GM12878 (cell line): ENCODE results near the gene BMI1. TPM values are rescaled to one million over a fixed set of nuclear protein-coding genes. Genes with fewer than 3 reads are reported as not detected.
A peak's percentile ranks its signal among the peaks of the same experiment; 100 is the strongest.

ENCODE experiments used
- CBX5 ChIP-seq: sonication (generic); IDR thresholded peaks from 2 replicates; pipeline ENCODE4 v1.6.1; 2016; ENCODE audit warnings: low read depth, moderate library complexity, mild to moderate bottlenecking, inconsistent platforms
- CEBPB ChIP-seq, 2 experiments: fragments of 150-350 bp in 1 of 2; IDR thresholded peaks; 2 replicates each; pipeline ENCODE4 v1.6.1; 2012 to 2014; ENCODE audit warnings: low read depth in 2 of 2, low read length in 2 of 2, borderline replicate concordance in 1 of 2, inconsistent platforms in 1 of 2
- CREB1 ChIP-seq: IDR thresholded peaks from 2 replicates; pipeline ENCODE4 v1.6.1; 2012; ENCODE audit warnings: low read depth, mild to moderate bottlenecking, inconsistent platforms
- FOXK2 ChIP-seq: fragments of 450-650 bp; IDR thresholded peaks from 2 replicates; pipeline ENCODE4 v1.6.1; 2017; ENCODE audit warnings: mild to moderate bottlenecking, moderate library complexity
- GABPA ChIP-seq: IDR thresholded peaks from 2 replicates; pipeline ENCODE4 v1.6.1; 2014; ENCODE audit warnings: antibody characterized with exemption, low read depth, mild to moderate bottlenecking, inconsistent platforms
- HDAC6 ChIP-seq: fragments of 200-600 bp; sonication (generic); IDR thresholded peaks from one replicate; pipeline ENCODE4 v1.8.0; 2017; ENCODE audit warnings: antibody characterized with exemption; ENCODE audit not compliant: unreplicated experiment
- KDM1A ChIP-seq: fragments of 200-600 bp; sonication (generic); IDR thresholded peaks from 2 replicates; pipeline ENCODE4 v1.6.1; 2016; ENCODE audit warnings: borderline replicate concordance
- KLF5 ChIP-seq: fragments of 450-650 bp; IDR thresholded peaks from 2 replicates; pipeline ENCODE4 v1.6.1; 2014; ENCODE audit warnings: mild to moderate bottlenecking; ENCODE audit not compliant: partially characterized antibody
- NFYA ChIP-seq: IDR thresholded peaks from 2 replicates; pipeline ENCODE4 v1.6.1; 2011; ENCODE audit warnings: low read depth, mild to moderate bottlenecking, low read length, improper control_type of control experiment, borderline replicate concordance
- RAD21 ChIP-seq: IDR thresholded peaks from 2 replicates; pipeline ENCODE4 v1.6.1; 2011; ENCODE audit warnings: mild to moderate bottlenecking, low read depth, low read length, moderate library complexity; ENCODE audit not compliant: insufficient read depth
- SIN3A ChIP-seq: IDR thresholded peaks from 2 replicates; pipeline ENCODE4 v1.6.1; 2012; ENCODE audit warnings: low read depth, low read length, improper control_type of control experiment
- SMC3 ChIP-seq: IDR thresholded peaks from 2 replicates; pipeline ENCODE4 v1.6.1; 2011; ENCODE audit warnings: low read length, improper control_type of control experiment, borderline replicate concordance
- polyA plus RNA-seq, 11 experiments: library from polyadenylated mRNA; depleted of rRNA in 4 of 11; unstranded in 6 of 11; stranded (reverse) in 5 of 11; fragments of >200 nt; fragmentation: Nextera tagmentation in 4 of 11; fragmentation: Illumina TruSeq in 1 of 11; extraction: Ambion mirVana in 4 of 11; extraction: Trizol in 1 of 11; gene quantifications; 1 replicate in 1 of 11; 2 replicates in 10 of 11; pipeline versions ENCODE4 v1.2.1 to v1.2.3, GENCODE V29; 2011 to 2016; ENCODE audit warnings: inconsistent platforms in 2 of 11, missing spikeins in 2 of 11, low read depth in 1 of 11
- total RNA-seq, 4 experiments: library from RNA; depleted of rRNA in 3 of 4; stranded (reverse); fragments of >200 nt in 3 of 4; fragmentation: Illumina TruSeq in 1 of 4; extraction: Trizol in 1 of 4; gene quantifications; 2 replicates each; pipeline versions ENCODE4 v1.2.1 to v1.2.3, GENCODE V29; 2013 to 2021
- TF ChIP-seq, protein P1 (sequence below): IDR thresholded peaks from 2 replicates; pipeline ENCODE4 v1.6.1; 2011; ENCODE audit warnings: borderline replicate concordance, low read depth, mild to moderate bottlenecking, moderate library complexity, low read length; ENCODE audit not compliant: insufficient read depth, poor library complexity, severe bottlenecking
- TF ChIP-seq, protein P2 (sequence below): fragments of 450-650 bp; IDR thresholded peaks from 2 replicates; pipeline ENCODE4 v1.6.1; 2017; ENCODE audit warnings: low read depth, mild to moderate bottlenecking, moderate library complexity
- TF ChIP-seq, protein P3 (sequence below): fragments of 450-650 bp; IDR thresholded peaks from 2 replicates; pipeline ENCODE4 v1.6.1; 2014; ENCODE audit warnings: mild to moderate bottlenecking
- TF ChIP-seq, protein P4 (sequence below), 3 experiments: IDR thresholded peaks in 2 of 3; conservative IDR thresholded peaks in 1 of 3; 2 replicates each; pipeline ENCODE4 v1.5.1; 2011; ENCODE audit warnings: low read depth in 3 of 3, low read length in 3 of 3, mild to moderate bottlenecking in 3 of 3, control low read depth in 2 of 3, moderate library complexity in 2 of 3, inconsistent platforms in 1 of 3, mixed read lengths in 1 of 3; ENCODE audit not compliant: control insufficient read depth in 2 of 3, insufficient read depth in 1 of 3; ENCODE audit errors: extremely low read depth in 1 of 3
- TF ChIP-seq, protein P5 (sequence below): fragments of 450-650 bp; formaldehyde crosslinking; IDR thresholded peaks from 2 replicates; pipeline ENCODE4 v1.4.0; 2020; ENCODE audit warnings: mild to moderate bottlenecking, moderate library complexity

The BMI1 gene
- total and polyA plus RNA-seq, 10 of the 15 experiments (the other 5 are each of a cell fraction or from before 2014, with no cell fraction given): 8.0 to 49.7 (median 25.8) TPM

DNA sequence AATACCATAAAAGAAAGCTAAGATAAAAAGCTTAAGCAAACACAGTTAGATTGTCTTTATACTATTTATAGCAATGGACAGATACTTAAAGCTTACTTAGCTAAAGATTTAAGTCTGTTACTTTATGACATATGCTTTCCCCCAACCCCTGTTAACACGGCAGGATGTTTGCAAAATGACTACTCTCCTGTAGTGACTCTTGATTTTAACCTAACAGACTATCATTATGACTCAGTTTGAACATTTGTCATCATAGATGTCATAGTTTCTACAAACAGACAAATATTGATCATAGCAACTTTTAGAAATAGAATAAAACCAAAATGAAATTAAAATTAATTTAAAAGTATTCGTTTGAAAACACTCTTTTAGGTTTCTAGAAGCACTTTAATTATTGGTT, 12.5 kb upstream of the BMI1 start (continued):
- TF ChIP-seq, protein P1, sequence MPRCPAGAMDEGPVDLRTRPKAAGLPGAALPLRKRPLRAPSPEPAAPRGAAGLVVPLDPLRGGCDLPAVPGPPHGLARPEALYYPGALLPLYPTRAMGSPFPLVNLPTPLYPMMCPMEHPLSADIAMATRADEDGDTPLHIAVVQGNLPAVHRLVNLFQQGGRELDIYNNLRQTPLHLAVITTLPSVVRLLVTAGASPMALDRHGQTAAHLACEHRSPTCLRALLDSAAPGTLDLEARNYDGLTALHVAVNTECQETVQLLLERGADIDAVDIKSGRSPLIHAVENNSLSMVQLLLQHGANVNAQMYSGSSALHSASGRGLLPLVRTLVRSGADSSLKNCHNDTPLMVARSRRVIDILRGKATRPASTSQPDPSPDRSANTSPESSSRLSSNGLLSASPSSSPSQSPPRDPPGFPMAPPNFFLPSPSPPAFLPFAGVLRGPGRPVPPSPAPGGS: peak; percentile 83
- TF ChIP-seq NFYA: no peak
- TF ChIP-seq, protein P2, sequence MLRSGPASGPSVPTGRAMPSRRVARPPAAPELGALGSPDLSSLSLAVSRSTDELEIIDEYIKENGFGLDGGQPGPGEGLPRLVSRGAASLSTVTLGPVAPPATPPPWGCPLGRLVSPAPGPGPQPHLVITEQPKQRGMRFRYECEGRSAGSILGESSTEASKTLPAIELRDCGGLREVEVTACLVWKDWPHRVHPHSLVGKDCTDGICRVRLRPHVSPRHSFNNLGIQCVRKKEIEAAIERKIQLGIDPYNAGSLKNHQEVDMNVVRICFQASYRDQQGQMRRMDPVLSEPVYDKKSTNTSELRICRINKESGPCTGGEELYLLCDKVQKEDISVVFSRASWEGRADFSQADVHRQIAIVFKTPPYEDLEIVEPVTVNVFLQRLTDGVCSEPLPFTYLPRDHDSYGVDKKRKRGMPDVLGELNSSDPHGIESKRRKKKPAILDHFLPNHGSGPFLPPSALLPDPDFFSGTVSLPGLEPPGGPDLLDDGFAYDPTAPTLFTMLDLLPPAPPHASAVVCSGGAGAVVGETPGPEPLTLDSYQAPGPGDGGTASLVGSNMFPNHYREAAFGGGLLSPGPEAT: no peak
- TF ChIP-seq, protein P3, sequence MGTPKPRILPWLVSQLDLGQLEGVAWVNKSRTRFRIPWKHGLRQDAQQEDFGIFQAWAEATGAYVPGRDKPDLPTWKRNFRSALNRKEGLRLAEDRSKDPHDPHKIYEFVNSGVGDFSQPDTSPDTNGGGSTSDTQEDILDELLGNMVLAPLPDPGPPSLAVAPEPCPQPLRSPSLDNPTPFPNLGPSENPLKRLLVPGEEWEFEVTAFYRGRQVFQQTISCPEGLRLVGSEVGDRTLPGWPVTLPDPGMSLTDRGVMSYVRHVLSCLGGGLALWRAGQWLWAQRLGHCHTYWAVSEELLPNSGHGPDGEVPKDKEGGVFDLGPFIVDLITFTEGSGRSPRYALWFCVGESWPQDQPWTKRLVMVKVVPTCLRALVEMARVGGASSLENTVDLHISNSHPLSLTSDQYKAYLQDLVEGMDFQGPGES: no peak
- TF ChIP-seq CEBPB (IDR thresholded peaks at IDR 0.05; ENCODE audit: borderline replicate concordance in 1 of 2, low read depth in 2 of 2, low read length in 2 of 2): peak in 1 of 2 experiments; percentile 79; a peak in 1 of 4 replicates
- no peak for TF ChIP-seq SIN3A
- TF ChIP-seq FOXK2: no peak
- TF ChIP-seq KLF5: no peak
- TF ChIP-seq KDM1A: no peak
- no peak for TF ChIP-seq RAD21
- TF ChIP-seq, protein P4, sequence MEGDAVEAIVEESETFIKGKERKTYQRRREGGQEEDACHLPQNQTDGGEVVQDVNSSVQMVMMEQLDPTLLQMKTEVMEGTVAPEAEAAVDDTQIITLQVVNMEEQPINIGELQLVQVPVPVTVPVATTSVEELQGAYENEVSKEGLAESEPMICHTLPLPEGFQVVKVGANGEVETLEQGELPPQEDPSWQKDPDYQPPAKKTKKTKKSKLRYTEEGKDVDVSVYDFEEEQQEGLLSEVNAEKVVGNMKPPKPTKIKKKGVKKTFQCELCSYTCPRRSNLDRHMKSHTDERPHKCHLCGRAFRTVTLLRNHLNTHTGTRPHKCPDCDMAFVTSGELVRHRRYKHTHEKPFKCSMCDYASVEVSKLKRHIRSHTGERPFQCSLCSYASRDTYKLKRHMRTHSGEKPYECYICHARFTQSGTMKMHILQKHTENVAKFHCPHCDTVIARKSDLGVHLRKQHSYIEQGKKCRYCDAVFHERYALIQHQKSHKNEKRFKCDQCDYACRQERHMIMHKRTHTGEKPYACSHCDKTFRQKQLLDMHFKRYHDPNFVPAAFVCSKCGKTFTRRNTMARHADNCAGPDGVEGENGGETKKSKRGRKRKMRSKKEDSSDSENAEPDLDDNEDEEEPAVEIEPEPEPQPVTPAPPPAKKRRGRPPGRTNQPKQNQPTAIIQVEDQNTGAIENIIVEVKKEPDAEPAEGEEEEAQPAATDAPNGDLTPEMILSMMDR (IDR thresholded peaks at IDR 0.05 in 2 of 3, conservative IDR thresholded peaks at IDR 0.05 in 1 of 3; ENCODE audit: control insufficient read depth in 2 of 3, extremely low read depth in 1 of 3, insufficient read depth in 1 of 3, low read depth in 3 of 3, low read length in 3 of 3): no peak
- no peak for TF ChIP-seq SMC3
- TF ChIP-seq, protein P5, sequence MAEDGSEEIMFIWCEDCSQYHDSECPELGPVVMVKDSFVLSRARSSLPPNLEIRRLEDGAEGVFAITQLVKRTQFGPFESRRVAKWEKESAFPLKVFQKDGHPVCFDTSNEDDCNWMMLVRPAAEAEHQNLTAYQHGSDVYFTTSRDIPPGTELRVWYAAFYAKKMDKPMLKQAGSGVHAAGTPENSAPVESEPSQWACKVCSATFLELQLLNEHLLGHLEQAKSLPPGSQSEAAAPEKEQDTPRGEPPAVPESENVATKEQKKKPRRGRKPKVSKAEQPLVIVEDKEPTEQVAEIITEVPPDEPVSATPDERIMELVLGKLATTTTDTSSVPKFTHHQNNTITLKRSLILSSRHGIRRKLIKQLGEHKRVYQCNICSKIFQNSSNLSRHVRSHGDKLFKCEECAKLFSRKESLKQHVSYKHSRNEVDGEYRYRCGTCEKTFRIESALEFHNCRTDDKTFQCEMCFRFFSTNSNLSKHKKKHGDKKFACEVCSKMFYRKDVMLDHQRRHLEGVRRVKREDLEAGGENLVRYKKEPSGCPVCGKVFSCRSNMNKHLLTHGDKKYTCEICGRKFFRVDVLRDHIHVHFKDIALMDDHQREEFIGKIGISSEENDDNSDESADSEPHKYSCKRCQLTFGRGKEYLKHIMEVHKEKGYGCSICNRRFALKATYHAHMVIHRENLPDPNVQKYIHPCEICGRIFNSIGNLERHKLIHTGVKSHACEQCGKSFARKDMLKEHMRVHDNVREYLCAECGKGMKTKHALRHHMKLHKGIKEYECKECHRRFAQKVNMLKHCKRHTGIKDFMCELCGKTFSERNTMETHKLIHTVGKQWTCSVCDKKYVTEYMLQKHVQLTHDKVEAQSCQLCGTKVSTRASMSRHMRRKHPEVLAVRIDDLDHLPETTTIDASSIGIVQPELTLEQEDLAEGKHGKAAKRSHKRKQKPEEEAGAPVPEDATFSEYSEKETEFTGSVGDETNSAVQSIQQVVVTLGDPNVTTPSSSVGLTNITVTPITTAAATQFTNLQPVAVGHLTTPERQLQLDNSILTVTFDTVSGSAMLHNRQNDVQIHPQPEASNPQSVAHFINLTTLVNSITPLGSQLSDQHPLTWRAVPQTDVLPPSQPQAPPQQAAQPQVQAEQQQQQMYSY: no peak
- TF ChIP-seq CREB1: peak; percentile 91
- peak; percentile 52; the same call in 1 of the 2 replicates for TF ChIP-seq CBX5
- no peak for TF ChIP-seq HDAC6
- peak; percentile 77 for TF ChIP-seq GABPA
